HCT116 (cell line): Measurements from ENCODE around the gene C2orf80. TPM values are rescaled to one million over a fixed set of nuclear protein-coding genes. Genes with fewer than 3 reads are reported as not detected.

Source experiments
- ATAC-seq: fragments of 200-7000 bp; cut with Tn5 transposase; 2 replicates; pipeline ENCODE4 v1.9.1; 2020; ENCODE audit warnings: mild to moderate bottlenecking, moderate library complexity
- BruUV-seq: library from RNA; stranded (reverse); fragments of 400-500 nt; replicated peaks from 2 replicates; lab custom pipeline; 2021; lab: Mats Ljungman, UMichigan
- CTCF ChIA-PET: fragments of 300-600 bp; sonication (Branson Sonifier 250); formaldehyde crosslinking; loops from one replicate; lab custom pipeline; 2021; ENCODE audit warnings: antibody characterized with exemption; lab: Charles Lee
- POLR2A ChIA-PET: fragments of 300-600, 350-600 bp; sonication (Branson Sonifier 250); formaldehyde crosslinking; loops from one replicate; lab custom pipeline; 2021; ENCODE audit warnings: antibody characterized with exemption; lab: Charles Lee
- RAD21 ChIA-PET, 2 experiments: fragments of 300-600 bp; sonication (Branson Sonifier 250); formaldehyde crosslinking; loops; one replicate each; lab custom pipeline; 2023; ENCODE audit warnings: low total read pairs in 2 of 2; ENCODE audit not compliant: uncharacterized antibody in 2 of 2, unreplicated experiment in 2 of 2, low non-redundant PET in 1 of 2; lab: Charles Lee
- DNase-seq: peaks from one replicate; pipeline ENCODE4 v3.0.0-alpha.2; 2010; ENCODE audit warnings: low read depth, low spot score
- H2AFZ ChIP-seq: fragments of 200-600 bp; shearing (Covaris generic), sonication (generic); 2 replicates; pipeline ENCODE4 v1.6.1; 2017; ENCODE audit warnings: low read depth, mixed run types, mixed read lengths, antibody characterized with exemption, low read length; ENCODE audit not compliant: poor library complexity, severe bottlenecking
- H3K27ac ChIP-seq: 2 replicates; pipeline ENCODE4 v1.5.1; 2012; ENCODE audit warnings: low read depth, low read length
- H3K27me3 ChIP-seq: fragments of 200-600 bp; sonication (generic); 2 replicates; pipeline ENCODE4 v1.6.1; 2016; ENCODE audit warnings: mixed run types, low read length, mixed read lengths; ENCODE audit not compliant: insufficient read depth
- H3K36me3 ChIP-seq, 2 experiments: fragments of 200-500 bp in 1 of 2; fragments of 200-600 bp in 1 of 2; sonication (Bioruptor generic) in 1 of 2; sonication (generic) in 1 of 2; 2 replicates each; pipeline versions ENCODE4 v1.5.1 to v1.6.1; 2014 to 2016; ENCODE audit warnings: low read length in 2 of 2, inconsistent platforms in 1 of 2, mixed read lengths in 1 of 2, mixed run types in 1 of 2; ENCODE audit not compliant: insufficient read depth in 2 of 2, control insufficient read depth in 1 of 2
- H3K4me1 ChIP-seq, 2 experiments: fragments of 200-600 bp in 1 of 2; sonication (generic) in 1 of 2; 2 replicates each; pipeline versions ENCODE4 v1.5.1 to v1.6.1; 2012 to 2017; ENCODE audit warnings: low read length in 2 of 2, inconsistent platforms in 1 of 2, mild to moderate bottlenecking in 1 of 2, mixed read lengths in 1 of 2, mixed run types in 1 of 2, moderate library complexity in 1 of 2; ENCODE audit not compliant: insufficient read depth in 2 of 2, control insufficient read depth in 1 of 2
- H3K4me2 ChIP-seq: fragments of 200-600 bp; sonication (generic); 2 replicates; pipeline ENCODE4 v1.6.1; 2017; ENCODE audit warnings: mixed run types, low read length, mixed read lengths
- H3K4me3 ChIP-seq, 2 experiments: fragments of 200-600 bp in 1 of 2; sonication (generic) in 1 of 2; replicated peaks in 1 of 2; 2 replicates each; pipeline ENCODE4 v1.5.1; 2011 to 2016; ENCODE audit warnings: low read length in 2 of 2, control low read depth in 1 of 2, low read depth in 1 of 2, mild to moderate bottlenecking in 1 of 2, mixed read lengths in 1 of 2, mixed run types in 1 of 2
- H3K79me2 ChIP-seq: fragments of 200-600 bp; sonication (generic); 2 replicates; pipeline ENCODE4 v1.6.1; 2017; ENCODE audit warnings: mild to moderate bottlenecking, mixed run types, low read length, moderate library complexity, mixed read lengths; ENCODE audit not compliant: insufficient read depth
- H3K9ac ChIP-seq: fragments of 200-600 bp; sonication (generic); 2 replicates; pipeline ENCODE4 v1.6.1; 2016; ENCODE audit warnings: low read length, mixed read lengths
- H3K9me2 ChIP-seq: fragments of 200-600 bp; sonication (generic), shearing (Covaris generic); 2 replicates; pipeline ENCODE4 v1.6.1; 2017; ENCODE audit warnings: mixed run types, mild to moderate bottlenecking, moderate library complexity; ENCODE audit not compliant: insufficient read depth
- H3K9me3 ChIP-seq, 2 experiments: fragments of 200-500 bp in 1 of 2; fragments of 200-600 bp in 1 of 2; sonication (Bioruptor generic) in 1 of 2; sonication (generic) in 1 of 2; 2 replicates each; pipeline ENCODE4 v1.6.1; 2014 to 2017; ENCODE audit warnings: low read length in 2 of 2, mixed read lengths in 2 of 2, inconsistent platforms in 1 of 2, low read depth in 1 of 2, mild to moderate bottlenecking in 1 of 2, mixed run types in 1 of 2, moderate library complexity in 1 of 2; ENCODE audit not compliant: control insufficient read depth in 1 of 2, insufficient read depth in 1 of 2
- H4K20me1 ChIP-seq: fragments of 200-600 bp; sonication (generic), shearing (Covaris generic); 2 replicates; pipeline ENCODE4 v1.6.1; 2017; ENCODE audit warnings: mixed run types, mild to moderate bottlenecking, moderate library complexity; ENCODE audit not compliant: insufficient read depth
- CBX3 ChIP-seq: IDR thresholded peaks from 2 replicates; pipeline ENCODE4 v1.6.1; 2012; ENCODE audit warnings: low read depth
- EGR1 ChIP-seq: IDR thresholded peaks from 2 replicates; pipeline ENCODE4 v1.6.1; 2012; ENCODE audit warnings: low read depth
- ELF1 ChIP-seq: IDR thresholded peaks from 2 replicates; pipeline ENCODE4 v1.6.1; 2012; ENCODE audit warnings: low read depth, borderline replicate concordance
- EZH2phosphoT487 ChIP-seq: fragments of 200-600 bp; IDR thresholded peaks from 2 replicates; pipeline ENCODE4 v1.6.1; 2018; ENCODE audit warnings: antibody characterized with exemption, borderline replicate concordance
- FOSL1 ChIP-seq: IDR thresholded peaks from 2 replicates; pipeline ENCODE4 v1.6.1; 2012; ENCODE audit warnings: low read depth
- JUND ChIP-seq: IDR thresholded peaks from 2 replicates; pipeline ENCODE4 v1.6.1; 2012
- POLR2A ChIP-seq: IDR thresholded peaks from 2 replicates; pipeline ENCODE4 v1.7.0; 2011; ENCODE audit warnings: borderline replicate concordance; ENCODE audit not compliant: insufficient read depth, insufficient read length; ENCODE audit errors: extremely low read depth
- POLR2AphosphoS5 ChIP-seq: IDR thresholded peaks from 2 replicates; pipeline ENCODE4 v1.6.1; 2011; ENCODE audit warnings: mild to moderate bottlenecking, low read depth, low read length, moderate library complexity
- RAD21 ChIP-seq: IDR thresholded peaks from 2 replicates; pipeline ENCODE4 v1.6.1; 2012; ENCODE audit warnings: low read depth, mild to moderate bottlenecking
- SIN3A ChIP-seq: IDR thresholded peaks from 2 replicates; pipeline ENCODE4 v1.6.1; 2012; ENCODE audit warnings: low read depth
- SRF ChIP-seq: IDR thresholded peaks from 2 replicates; pipeline ENCODE4 v1.6.1; 2012; ENCODE audit warnings: low read depth
- TCF7L2 ChIP-seq: IDR thresholded peaks from 2 replicates; pipeline ENCODE4 v1.7.0; 2011; ENCODE audit warnings: borderline replicate concordance, inconsistent platforms; ENCODE audit not compliant: insufficient read depth, insufficient read length; ENCODE audit errors: extremely low read depth
- ZFX ChIP-seq: fragments of 450-650 bp; IDR thresholded peaks from 2 replicates; pipeline ENCODE4 v1.6.1; 2017
- intact Hi-C: fragments of 100-400 bp; cut with micrococcal nuclease; formaldehyde crosslinking; loops from 2 replicates; pipeline ENCODE4 v1.10.0; 2022
- total RNA-seq: library from RNA; stranded (reverse); gene quantifications from one replicate; pipeline ENCODE4 v1.2.1, GENCODE V29; 2021; ENCODE audit not compliant: unreplicated experiment
- TF ChIP-seq, protein P1 (sequence below): IDR thresholded peaks from 2 replicates; pipeline ENCODE4 v1.6.1; 2012; ENCODE audit warnings: low read depth
- TF ChIP-seq, protein P2 (sequence below): IDR thresholded peaks from 2 replicates; pipeline ENCODE4 v1.6.1; 2012
- TF ChIP-seq, protein P3 (sequence below): IDR thresholded peaks from 2 replicates; pipeline ENCODE4 v1.6.1; 2012
- TF ChIP-seq, protein P4 (sequence below), 3 experiments: fragments of 200-600 bp in 1 of 3; sonication (generic) in 1 of 3; IDR thresholded peaks in 2 of 3; conservative IDR thresholded peaks in 1 of 3; 2 replicates each; pipeline ENCODE4 v1.5.1; 2012 to 2017; ENCODE audit warnings: low read depth in 2 of 3, low read length in 2 of 3, antibody characterized with exemption in 1 of 3, borderline replicate concordance in 1 of 3, control low read depth in 1 of 3, mild to moderate bottlenecking in 1 of 3, mixed read lengths in 1 of 3, mixed run types in 1 of 3, moderate library complexity in 1 of 3; ENCODE audit not compliant: insufficient read depth in 1 of 3

The C2orf80 gene
- total RNA-seq, 1 experiment from 2014 or later, result not detected

DNA sequence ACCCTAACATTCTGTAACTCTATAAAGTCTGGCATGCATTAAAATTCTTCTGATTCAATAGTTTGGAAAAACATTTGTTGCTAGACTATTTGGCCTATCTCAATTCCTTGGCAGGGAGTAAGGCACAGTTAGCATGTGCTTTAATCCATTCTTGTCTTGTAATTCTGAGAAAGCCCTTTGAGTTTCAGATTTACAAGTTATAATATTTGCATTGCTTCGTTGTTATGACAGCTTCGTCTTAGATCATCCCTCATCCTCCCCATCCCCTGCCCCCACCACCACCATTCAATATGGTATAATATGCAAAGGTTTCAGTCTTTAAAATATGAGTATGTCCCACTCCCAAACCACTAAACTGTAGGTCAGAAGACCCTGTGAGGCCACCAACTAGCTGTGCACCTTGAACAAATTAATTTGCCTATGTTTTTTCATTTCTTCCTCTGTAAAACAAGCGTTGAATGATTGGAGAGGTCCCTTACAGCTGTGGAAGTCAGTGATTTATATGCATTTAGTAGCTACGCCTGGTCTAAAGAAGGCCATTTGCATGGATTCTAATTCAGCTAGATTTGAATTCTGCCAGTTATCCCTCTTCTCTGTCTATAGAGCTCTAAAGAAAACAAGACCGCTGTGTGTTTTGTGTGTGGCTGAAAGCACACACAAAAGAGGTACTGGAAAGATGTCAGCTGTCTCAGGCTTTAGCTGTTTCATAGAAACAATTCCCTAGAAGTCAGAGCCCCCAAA, 591 bp downstream of the C2orf80 start:
- H3K9me2 ChIP-seq, result no peaks in the 10 kb centered on the region
- no peaks in the 10 kb centered on the region for H3K9me3 ChIP-seq
- no peaks in the 10 kb centered on the region for H3K27me3 ChIP-seq
- no peak overlapping the region for H3K9ac ChIP-seq
- no peaks in the 10 kb centered on the region for H4K20me1 ChIP-seq
- DNase-seq, result no peak
- intact Hi-C loops, result no loop called here
- peaks cover 6 to 11% of the 10 kb centered on the region in 2 experiments; a peak in 3 of 4 replicates for H3K4me1 ChIP-seq
- no peak overlapping the region for H3K4me3 ChIP-seq
- TF ChIP-seq EZH2phosphoT487 (no peak), ZFX (no peak), TCF7L2 (no peak), ELF1 (no peak), FOSL1 (no peak), POLR2AphosphoS5 (no peak), POLR2A (no peak), EGR1 (no peak), CBX3 (no peak), JUND (no peak), SRF (no peak), RAD21 (no peak), SIN3A (no peak)
- TF ChIP-seq, protein P1, sequence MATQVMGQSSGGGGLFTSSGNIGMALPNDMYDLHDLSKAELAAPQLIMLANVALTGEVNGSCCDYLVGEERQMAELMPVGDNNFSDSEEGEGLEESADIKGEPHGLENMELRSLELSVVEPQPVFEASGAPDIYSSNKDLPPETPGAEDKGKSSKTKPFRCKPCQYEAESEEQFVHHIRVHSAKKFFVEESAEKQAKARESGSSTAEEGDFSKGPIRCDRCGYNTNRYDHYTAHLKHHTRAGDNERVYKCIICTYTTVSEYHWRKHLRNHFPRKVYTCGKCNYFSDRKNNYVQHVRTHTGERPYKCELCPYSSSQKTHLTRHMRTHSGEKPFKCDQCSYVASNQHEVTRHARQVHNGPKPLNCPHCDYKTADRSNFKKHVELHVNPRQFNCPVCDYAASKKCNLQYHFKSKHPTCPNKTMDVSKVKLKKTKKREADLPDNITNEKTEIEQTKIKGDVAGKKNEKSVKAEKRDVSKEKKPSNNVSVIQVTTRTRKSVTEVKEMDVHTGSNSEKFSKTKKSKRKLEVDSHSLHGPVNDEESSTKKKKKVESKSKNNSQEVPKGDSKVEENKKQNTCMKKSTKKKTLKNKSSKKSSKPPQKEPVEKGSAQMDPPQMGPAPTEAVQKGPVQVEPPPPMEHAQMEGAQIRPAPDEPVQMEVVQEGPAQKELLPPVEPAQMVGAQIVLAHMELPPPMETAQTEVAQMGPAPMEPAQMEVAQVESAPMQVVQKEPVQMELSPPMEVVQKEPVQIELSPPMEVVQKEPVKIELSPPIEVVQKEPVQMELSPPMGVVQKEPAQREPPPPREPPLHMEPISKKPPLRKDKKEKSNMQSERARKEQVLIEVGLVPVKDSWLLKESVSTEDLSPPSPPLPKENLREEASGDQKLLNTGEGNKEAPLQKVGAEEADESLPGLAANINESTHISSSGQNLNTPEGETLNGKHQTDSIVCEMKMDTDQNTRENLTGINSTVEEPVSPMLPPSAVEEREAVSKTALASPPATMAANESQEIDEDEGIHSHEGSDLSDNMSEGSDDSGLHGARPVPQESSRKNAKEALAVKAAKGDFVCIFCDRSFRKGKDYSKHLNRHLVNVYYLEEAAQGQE, result no peak
- TF ChIP-seq, protein P2, sequence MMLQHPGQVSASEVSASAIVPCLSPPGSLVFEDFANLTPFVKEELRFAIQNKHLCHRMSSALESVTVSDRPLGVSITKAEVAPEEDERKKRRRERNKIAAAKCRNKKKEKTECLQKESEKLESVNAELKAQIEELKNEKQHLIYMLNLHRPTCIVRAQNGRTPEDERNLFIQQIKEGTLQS, result no peak
- TF ChIP-seq, protein P3, sequence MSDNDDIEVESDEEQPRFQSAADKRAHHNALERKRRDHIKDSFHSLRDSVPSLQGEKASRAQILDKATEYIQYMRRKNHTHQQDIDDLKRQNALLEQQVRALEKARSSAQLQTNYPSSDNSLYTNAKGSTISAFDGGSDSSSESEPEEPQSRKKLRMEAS, result no peak
- TF ChIP-seq, protein P4, sequence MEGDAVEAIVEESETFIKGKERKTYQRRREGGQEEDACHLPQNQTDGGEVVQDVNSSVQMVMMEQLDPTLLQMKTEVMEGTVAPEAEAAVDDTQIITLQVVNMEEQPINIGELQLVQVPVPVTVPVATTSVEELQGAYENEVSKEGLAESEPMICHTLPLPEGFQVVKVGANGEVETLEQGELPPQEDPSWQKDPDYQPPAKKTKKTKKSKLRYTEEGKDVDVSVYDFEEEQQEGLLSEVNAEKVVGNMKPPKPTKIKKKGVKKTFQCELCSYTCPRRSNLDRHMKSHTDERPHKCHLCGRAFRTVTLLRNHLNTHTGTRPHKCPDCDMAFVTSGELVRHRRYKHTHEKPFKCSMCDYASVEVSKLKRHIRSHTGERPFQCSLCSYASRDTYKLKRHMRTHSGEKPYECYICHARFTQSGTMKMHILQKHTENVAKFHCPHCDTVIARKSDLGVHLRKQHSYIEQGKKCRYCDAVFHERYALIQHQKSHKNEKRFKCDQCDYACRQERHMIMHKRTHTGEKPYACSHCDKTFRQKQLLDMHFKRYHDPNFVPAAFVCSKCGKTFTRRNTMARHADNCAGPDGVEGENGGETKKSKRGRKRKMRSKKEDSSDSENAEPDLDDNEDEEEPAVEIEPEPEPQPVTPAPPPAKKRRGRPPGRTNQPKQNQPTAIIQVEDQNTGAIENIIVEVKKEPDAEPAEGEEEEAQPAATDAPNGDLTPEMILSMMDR (IDR thresholded peaks at IDR 0.05 in 2 of 3, conservative IDR thresholded peaks at IDR 0.05 in 1 of 3; ENCODE audit: borderline replicate concordance in 1 of 3, insufficient read depth in 1 of 3, low read depth in 2 of 3, low read length in 2 of 3), result no peak
- ChIA-PET RAD21 (no interaction called here), POLR2A (no interaction called here), CTCF (no interaction called here)
- no peaks in the 10 kb centered on the region for H3K36me3 ChIP-seq
- no TSS peak for BruUV-seq
- no peak for ATAC-seq
- H2AFZ ChIP-seq, result no peak overlapping the region
- H3K79me2 ChIP-seq, result no peaks in the 10 kb centered on the region
- no peak overlapping the region for H3K27ac ChIP-seq
- no peak overlapping the region for H3K4me2 ChIP-seq
